Stimulated activated CD8-positive, alpha-beta memory T cell treated with anti-CD3 and anti-CD28 coated beads, Interleukin-15, amount 100 ng/mL, for 1 hour (primary cell): ENCODE data around the gene CHPF.

Source experiments
- DNase-seq: peaks from one replicate; pipeline ENCODE4 v3.0.0-alpha.2; 2020; ENCODE audit warnings: low read depth

The CHPF gene

GRCh38 chr2:219496825-219497494 is 46.6 kb downstream of the CHPF start:
- DNase-seq: no peak

- DNase-seq: no peak
These were observed 47.3 kb downstream of the CHPF start for GRCh38 chr2:219496247-219496824.

- DNase-seq: no peak
These were observed 48.0 kb downstream of the CHPF start for GRCh38 chr2:219495531-219496122.

- no peak for DNase-seq
These were observed 48.6 kb downstream of the CHPF start for GRCh38 chr2:219494952-219495530.

- DNase-seq: no peak
These were observed 50.5 kb downstream of the CHPF start for GRCh38 chr2:219493086-219493485.

- no peak for DNase-seq
These were observed 51.0 kb downstream of the CHPF start for GRCh38 chr2:219492575-219492974.

- DNase-seq: no peak
These were observed 52.2 kb downstream of the CHPF start for GRCh38 chr2:219491278-219491963.

GRCh38 chr2:219490600-219491130 is 52.9 kb downstream of the CHPF start:
- DNase-seq: no peak

GRCh38 chr2:219490186-219490585 is 53.4 kb downstream of the CHPF start:
- no peak for DNase-seq

- DNase-seq: no peak
These were observed 54.3 kb downstream of the CHPF start for GRCh38 chr2:219489315-219489714.
